ENCODE data around the gene EPS8L2. TPM values are rescaled to one million over a fixed set of nuclear protein-coding genes. Genes with fewer than 3 reads are reported as not detected.

The EPS8L2 gene
- total and polyA plus RNA-seq, 9 of the 15 experiments (the other 6 are each of a cell fraction or from before 2014, with no cell fraction given): 0.75 to 17.0 (median 3.7) TPM

GRCh38 chr11:770642-771616 lies 64.9 kb downstream of the EPS8L2 start:
- no peaks in the 10 kb centered on the region for H3K9me3 ChIP-seq (replicated peaks; ENCODE audit: control insufficient read depth, insufficient read depth, low read depth, low read length)
- ChIA-PET CTCF (ENCODE audit: low intra/inter-chr PET ratio) (no interaction called here), POLR2A (interaction anchor here (0.5 to 1.4 kb wide), 5 partner anchors 9 to 478 kb away, joined by 3 to 14 read pairs (median 3); no protein-coding TSS in a partner anchor)
- in situ Hi-C loops (cut with MboI) (no loop called here), intact Hi-C loops (cut with micrococcal nuclease) (no loop called here)
- BruUV-seq (replicated peaks): no TSS peak
- 96% methylated on average over 29 of the region's 32 CpGs for WGBS (ENCODE audit: insufficient coverage, low coverage, missing lambda C conversion rate)
- no peaks in the 10 kb centered on the region for H3K27me3 ChIP-seq (ENCODE audit: control insufficient read depth in 2 of 2, insufficient read depth in 2 of 2, low read length in 2 of 2)
- H3K9ac ChIP-seq (ENCODE audit: insufficient read depth in 1 of 2, low read depth in 2 of 2, low read length in 2 of 2): no peak overlapping the region; a peak in 1 of 4 replicates
- H3K79me2 ChIP-seq (ENCODE audit: control insufficient read depth, insufficient read depth, low read length): peaks cover 51% of the 10 kb centered on the region
- peaks cover 79% of the 10 kb centered on the region for H3K36me3 ChIP-seq (ENCODE audit: control insufficient read depth, insufficient read depth, low read length)
- no peak overlapping the region for H2AFZ ChIP-seq (ENCODE audit: low read depth, low read length)
- peaks cover 6% of the 10 kb centered on the region for H3K9me1 ChIP-seq (ENCODE audit: control insufficient read depth, insufficient read depth, low read length)
- FAIRE-seq (no peak), ATAC-seq (no peak), DNase-seq (ENCODE audit: extremely low read depth in 1 of 4, low spot score in 3 of 4) (no peak)
- H3K4me3 ChIP-seq: no peak overlapping the region
- H3K27ac ChIP-seq (ENCODE audit: extremely low read depth, low read depth, low read length): no peak overlapping the region
- H3K4me1 ChIP-seq (replicated peaks in 1 of 2; ENCODE audit: control insufficient read depth in 2 of 2, insufficient read depth in 2 of 2, low read length in 2 of 2): peaks cover 9 to 67% of the 10 kb centered on the region in 2 experiments; a peak in 3 of 5 replicates
- peaks cover 24% of the 10 kb centered on the region for H4K20me1 ChIP-seq (replicated peaks; ENCODE audit: control insufficient read depth, insufficient read depth, low read length)
- no peak overlapping the region for H3K4me2 ChIP-seq (ENCODE audit: insufficient read depth, low read length)
- no peak for TF ChIP-seq SREBF1 (IDR thresholded peaks at IDR 0.05; ENCODE audit: borderline replicate concordance, low read depth, low read length)
- no peak for TF ChIP-seq SAP30 (IDR thresholded peaks at IDR 0.05; ENCODE audit: borderline replicate concordance, insufficient read depth, low read depth, low read length, poor library complexity, severe bottlenecking)
- TF ChIP-seq POLR2A (conservative IDR thresholded peaks at IDR 0.05): peak; percentile 2; the same call in 1 of the 2 replicates
- no peak for TF ChIP-seq LARP7 (IDR thresholded peaks at IDR 0.05)
- TF ChIP-seq, protein P1, sequence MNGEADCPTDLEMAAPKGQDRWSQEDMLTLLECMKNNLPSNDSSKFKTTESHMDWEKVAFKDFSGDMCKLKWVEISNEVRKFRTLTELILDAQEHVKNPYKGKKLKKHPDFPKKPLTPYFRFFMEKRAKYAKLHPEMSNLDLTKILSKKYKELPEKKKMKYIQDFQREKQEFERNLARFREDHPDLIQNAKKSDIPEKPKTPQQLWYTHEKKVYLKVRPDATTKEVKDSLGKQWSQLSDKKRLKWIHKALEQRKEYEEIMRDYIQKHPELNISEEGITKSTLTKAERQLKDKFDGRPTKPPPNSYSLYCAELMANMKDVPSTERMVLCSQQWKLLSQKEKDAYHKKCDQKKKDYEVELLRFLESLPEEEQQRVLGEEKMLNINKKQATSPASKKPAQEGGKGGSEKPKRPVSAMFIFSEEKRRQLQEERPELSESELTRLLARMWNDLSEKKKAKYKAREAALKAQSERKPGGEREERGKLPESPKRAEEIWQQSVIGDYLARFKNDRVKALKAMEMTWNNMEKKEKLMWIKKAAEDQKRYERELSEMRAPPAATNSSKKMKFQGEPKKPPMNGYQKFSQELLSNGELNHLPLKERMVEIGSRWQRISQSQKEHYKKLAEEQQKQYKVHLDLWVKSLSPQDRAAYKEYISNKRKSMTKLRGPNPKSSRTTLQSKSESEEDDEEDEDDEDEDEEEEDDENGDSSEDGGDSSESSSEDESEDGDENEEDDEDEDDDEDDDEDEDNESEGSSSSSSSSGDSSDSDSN (IDR thresholded peaks at IDR 0.05; ENCODE audit: borderline replicate concordance in 1 of 2, low read depth in 2 of 2, low read length in 2 of 2): no peak
- TF ChIP-seq KDM2B (CRISPR knock-in tag; IDR thresholded peaks at IDR 0.05): no peak
- TF ChIP-seq CTCF (IDR thresholded peaks at IDR 0.05 in 2 of 3, conservative IDR thresholded peaks at IDR 0.05 in 1 of 3; ENCODE audit: insufficient read depth in 2 of 3, low read depth in 1 of 3, low read length in 3 of 3): no peak
- TF ChIP-seq HEY1 (CRISPR knock-in tag; IDR thresholded peaks at IDR 0.05; ENCODE audit: borderline replicate concordance): no peak
- no peak for TF ChIP-seq CBX8 (IDR thresholded peaks at IDR 0.05; ENCODE audit: borderline replicate concordance, extremely low read depth, low read depth, low read length, poor library complexity, severe bottlenecking)
- no peak for TF ChIP-seq ZBTB8A (IDR thresholded peaks at IDR 0.05; ENCODE audit: partially characterized antibody)
- TF ChIP-seq SPI1 (IDR thresholded peaks at IDR 0.05; ENCODE audit: borderline replicate concordance, low read depth, low read length): no peak
- no peak for TF ChIP-seq PBX2 (CRISPR knock-in tag; IDR thresholded peaks at IDR 0.05; ENCODE audit: low read depth)
- TF ChIP-seq PBX2 (tag; conservative IDR thresholded peaks at IDR 0.05; ENCODE audit: low read depth): no peak
